ENCODE measurements around the gene ZNF609.

- TF ChIP-seq POLR2A (IDR thresholded peaks at IDR 0.05; ENCODE audit: low read depth, low read length) (no peak), PAX5 (IDR thresholded peaks at IDR 0.05; ENCODE audit: insufficient read depth, low read length, severe bottlenecking) (no peak), POLR2AphosphoS5 (IDR thresholded peaks at IDR 0.05; ENCODE audit: low read depth, low read length) (no peak), POU2F2 (IDR thresholded peaks at IDR 0.05; ENCODE audit: low read depth, low read length) (no peak)
These were observed 20.5 kb downstream of the ZNF609 start for GRCh38 chr15:64480891-64481290.
